Measurements from ENCODE around the gene CAMK2B. TPM values are rescaled to one million over a fixed set of nuclear protein-coding genes. Genes with fewer than 3 reads are reported as not detected.

Gene CAMK2B
- total and polyA plus RNA-seq, 2 of the 13 experiments (the other 11 are each of a cell fraction or from before 2014, with no cell fraction given), result 0.27 to 0.48 TPM

DNA sequence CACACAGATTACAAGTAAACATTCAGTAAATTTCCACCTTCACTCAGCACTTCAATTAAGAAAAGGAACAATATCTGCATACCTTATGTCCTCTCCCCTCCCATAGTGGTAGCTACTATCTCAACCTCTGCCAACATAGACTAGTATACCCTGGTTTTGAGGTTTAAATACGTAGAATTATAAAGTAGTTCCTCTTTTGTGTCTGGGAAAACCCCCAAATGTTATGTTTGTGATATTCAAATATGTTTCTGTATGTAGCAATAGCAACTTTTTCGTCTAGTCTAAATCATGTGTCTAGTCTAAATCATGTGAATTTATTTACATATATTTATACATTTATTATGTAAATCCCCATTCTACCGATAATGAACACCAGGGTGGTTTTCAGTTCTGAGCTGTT, 13.2 kb upstream of the CAMK2B start (continued):
- TF ChIP-seq, protein P1, sequence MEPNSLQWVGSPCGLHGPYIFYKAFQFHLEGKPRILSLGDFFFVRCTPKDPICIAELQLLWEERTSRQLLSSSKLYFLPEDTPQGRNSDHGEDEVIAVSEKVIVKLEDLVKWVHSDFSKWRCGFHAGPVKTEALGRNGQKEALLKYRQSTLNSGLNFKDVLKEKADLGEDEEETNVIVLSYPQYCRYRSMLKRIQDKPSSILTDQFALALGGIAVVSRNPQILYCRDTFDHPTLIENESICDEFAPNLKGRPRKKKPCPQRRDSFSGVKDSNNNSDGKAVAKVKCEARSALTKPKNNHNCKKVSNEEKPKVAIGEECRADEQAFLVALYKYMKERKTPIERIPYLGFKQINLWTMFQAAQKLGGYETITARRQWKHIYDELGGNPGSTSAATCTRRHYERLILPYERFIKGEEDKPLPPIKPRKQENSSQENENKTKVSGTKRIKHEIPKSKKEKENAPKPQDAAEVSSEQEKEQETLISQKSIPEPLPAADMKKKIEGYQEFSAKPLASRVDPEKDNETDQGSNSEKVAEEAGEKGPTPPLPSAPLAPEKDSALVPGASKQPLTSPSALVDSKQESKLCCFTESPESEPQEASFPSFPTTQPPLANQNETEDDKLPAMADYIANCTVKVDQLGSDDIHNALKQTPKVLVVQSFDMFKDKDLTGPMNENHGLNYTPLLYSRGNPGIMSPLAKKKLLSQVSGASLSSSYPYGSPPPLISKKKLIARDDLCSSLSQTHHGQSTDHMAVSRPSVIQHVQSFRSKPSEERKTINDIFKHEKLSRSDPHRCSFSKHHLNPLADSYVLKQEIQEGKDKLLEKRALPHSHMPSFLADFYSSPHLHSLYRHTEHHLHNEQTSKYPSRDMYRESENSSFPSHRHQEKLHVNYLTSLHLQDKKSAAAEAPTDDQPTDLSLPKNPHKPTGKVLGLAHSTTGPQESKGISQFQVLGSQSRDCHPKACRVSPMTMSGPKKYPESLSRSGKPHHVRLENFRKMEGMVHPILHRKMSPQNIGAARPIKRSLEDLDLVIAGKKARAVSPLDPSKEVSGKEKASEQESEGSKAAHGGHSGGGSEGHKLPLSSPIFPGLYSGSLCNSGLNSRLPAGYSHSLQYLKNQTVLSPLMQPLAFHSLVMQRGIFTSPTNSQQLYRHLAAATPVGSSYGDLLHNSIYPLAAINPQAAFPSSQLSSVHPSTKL (CRISPR knock-in tag; IDR thresholded peaks at IDR 0.05), result no peak
- TF ChIP-seq PRDM10 (CRISPR knock-in tag; IDR thresholded peaks at IDR 0.05; ENCODE audit: low read depth), result no peak
- TF ChIP-seq ZNF264 (CRISPR knock-in tag; IDR thresholded peaks at IDR 0.05), result no peak
- TF ChIP-seq TAF1 (CRISPR knock-in tag; IDR thresholded peaks at IDR 0.05), result no peak
- TF ChIP-seq, protein P2, sequence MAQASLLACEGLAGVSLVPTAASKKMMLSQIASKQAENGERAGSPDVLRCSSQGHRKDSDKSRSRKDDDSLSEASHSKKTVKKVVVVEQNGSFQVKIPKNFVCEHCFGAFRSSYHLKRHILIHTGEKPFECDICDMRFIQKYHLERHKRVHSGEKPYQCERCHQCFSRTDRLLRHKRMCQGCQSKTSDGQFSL (CRISPR knock-in tag; IDR thresholded peaks at IDR 0.05), result no peak
- TF ChIP-seq RELA (CRISPR knock-in tag; IDR thresholded peaks at IDR 0.05), result no peak
- TF ChIP-seq MLLT10 (CRISPR knock-in tag; IDR thresholded peaks at IDR 0.05), result no peak
- TF ChIP-seq STAT5B (CRISPR knock-in tag; IDR thresholded peaks at IDR 0.05), result no peak
- no peak for TF ChIP-seq EP300 (IDR thresholded peaks at IDR 0.05; ENCODE audit: low read depth in 2 of 2, low read length in 2 of 2)
- TF ChIP-seq EP300 (CRISPR knock-in tag; IDR thresholded peaks at IDR 0.05; ENCODE audit: borderline replicate concordance), result no peak
